ENCODE results near the gene SDK2. TPM values are rescaled to one million over a fixed set of nuclear protein-coding genes. Genes with fewer than 3 reads are reported as not detected.

Gene SDK2
- total RNA-seq, 1 experiment from 2014 or later, result not detected

GRCh38 chr17:73396431-73397277 lies 247.6 kb downstream of the SDK2 start:
- no peak for DNase-seq (ENCODE audit: low spot score)

- DNase-seq (ENCODE audit: low spot score), result no peak
These were observed 249.5 kb downstream of the SDK2 start for GRCh38 chr17:73394512-73395450.

GRCh38 chr17:73393962-73394361 lies 250.3 kb downstream of the SDK2 start:
- peak; percentile 4 for DNase-seq (ENCODE audit: low spot score)

- DNase-seq (ENCODE audit: low spot score), result no peak
These were observed 250.9 kb downstream of the SDK2 start for GRCh38 chr17:73393381-73393780.

- DNase-seq (ENCODE audit: low spot score), result no peak
These were observed 252.6 kb downstream of the SDK2 start for GRCh38 chr17:73391331-73392265.

- DNase-seq (ENCODE audit: low spot score), result no peak
These were observed 253.4 kb downstream of the SDK2 start for GRCh38 chr17:73390851-73391250.

- no peak for DNase-seq (ENCODE audit: low spot score)
These were observed 254.0 kb downstream of the SDK2 start for GRCh38 chr17:73390221-73390620.

GRCh38 chr17:73389411-73389810 lies 254.8 kb downstream of the SDK2 start:
- DNase-seq (ENCODE audit: low spot score), result no peak

GRCh38 chr17:73388578-73388905 lies 255.7 kb downstream of the SDK2 start:
- DNase-seq (ENCODE audit: low spot score), result no peak

- no peak for DNase-seq (ENCODE audit: low spot score)
These were observed 256.3 kb downstream of the SDK2 start for GRCh38 chr17:73387746-73388577.

GRCh38 chr17:73386561-73386960 lies 257.7 kb downstream of the SDK2 start:
- no peak for DNase-seq (ENCODE audit: low spot score)

GRCh38 chr17:73384926-73385325 lies 259.3 kb downstream of the SDK2 start:
- no peak for DNase-seq (ENCODE audit: low spot score)

- DNase-seq (ENCODE audit: low spot score), result no peak
These were observed 263.7 kb downstream of the SDK2 start for GRCh38 chr17:73380439-73381106.

- no peak for DNase-seq (ENCODE audit: low spot score)
These were observed 264.4 kb downstream of the SDK2 start for GRCh38 chr17:73379826-73380225.

- no peak for DNase-seq (ENCODE audit: low spot score)
These were observed 265.2 kb downstream of the SDK2 start for GRCh38 chr17:73378974-73379470.

GRCh38 chr17:73376636-73377035 lies 267.6 kb downstream of the SDK2 start:
- no peak for DNase-seq (ENCODE audit: low spot score)

GRCh38 chr17:73376152-73376551 lies 268.1 kb downstream of the SDK2 start:
- DNase-seq (ENCODE audit: low spot score), result no peak

- no peak for DNase-seq (ENCODE audit: low spot score)
These were observed 272.4 kb downstream of the SDK2 start for GRCh38 chr17:73371836-73372235.

- no peak for DNase-seq (ENCODE audit: low spot score)
These were observed 273.0 kb downstream of the SDK2 start for GRCh38 chr17:73371285-73371684.
